ENCODE measurements around the gene STX4. TPM values are rescaled to one million over a fixed set of nuclear protein-coding genes. Genes with fewer than 3 reads are reported as not detected.

The STX4 gene
- polyA plus RNA-seq, 1 experiment, result 43.7 TPM

DNA sequence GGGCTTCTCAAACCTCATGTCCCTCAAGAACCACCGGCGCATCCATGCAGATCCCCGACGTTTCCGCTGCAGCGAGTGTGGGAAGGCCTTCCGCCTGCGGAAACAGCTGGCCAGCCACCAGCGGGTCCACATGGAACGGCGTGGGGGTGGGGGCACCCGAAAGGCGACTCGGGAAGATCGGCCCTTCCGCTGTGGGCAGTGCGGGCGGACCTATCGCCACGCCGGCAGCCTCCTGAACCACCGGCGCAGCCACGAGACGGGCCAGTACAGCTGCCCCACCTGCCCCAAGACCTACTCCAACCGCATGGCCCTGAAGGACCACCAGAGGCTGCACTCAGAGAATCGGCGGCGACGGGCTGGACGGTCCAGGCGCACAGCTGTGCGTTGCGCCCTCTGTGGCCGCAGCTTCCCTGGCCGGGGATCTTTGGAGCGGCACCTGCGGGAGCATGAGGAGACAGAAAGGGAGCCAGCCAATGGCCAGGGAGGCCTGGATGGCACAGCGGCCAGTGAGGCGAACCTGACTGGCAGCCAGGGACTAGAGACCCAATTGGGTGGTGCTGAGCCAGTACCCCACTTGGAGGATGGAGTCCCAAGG is 46.8 kb downstream of the STX4 start:
- no peak overlapping the region for H3K4me3 ChIP-seq (ENCODE audit: low read depth, low read length)
- no peaks in the 10 kb centered on the region for H3K27me3 ChIP-seq (ENCODE audit: control insufficient read depth, insufficient read depth, low read length)
- H3K27ac ChIP-seq (ENCODE audit: low read depth, low read length), result no peak overlapping the region
- DNase-seq (ENCODE audit: low read depth, low spot score), result no peak
- TF ChIP-seq, protein P1, sequence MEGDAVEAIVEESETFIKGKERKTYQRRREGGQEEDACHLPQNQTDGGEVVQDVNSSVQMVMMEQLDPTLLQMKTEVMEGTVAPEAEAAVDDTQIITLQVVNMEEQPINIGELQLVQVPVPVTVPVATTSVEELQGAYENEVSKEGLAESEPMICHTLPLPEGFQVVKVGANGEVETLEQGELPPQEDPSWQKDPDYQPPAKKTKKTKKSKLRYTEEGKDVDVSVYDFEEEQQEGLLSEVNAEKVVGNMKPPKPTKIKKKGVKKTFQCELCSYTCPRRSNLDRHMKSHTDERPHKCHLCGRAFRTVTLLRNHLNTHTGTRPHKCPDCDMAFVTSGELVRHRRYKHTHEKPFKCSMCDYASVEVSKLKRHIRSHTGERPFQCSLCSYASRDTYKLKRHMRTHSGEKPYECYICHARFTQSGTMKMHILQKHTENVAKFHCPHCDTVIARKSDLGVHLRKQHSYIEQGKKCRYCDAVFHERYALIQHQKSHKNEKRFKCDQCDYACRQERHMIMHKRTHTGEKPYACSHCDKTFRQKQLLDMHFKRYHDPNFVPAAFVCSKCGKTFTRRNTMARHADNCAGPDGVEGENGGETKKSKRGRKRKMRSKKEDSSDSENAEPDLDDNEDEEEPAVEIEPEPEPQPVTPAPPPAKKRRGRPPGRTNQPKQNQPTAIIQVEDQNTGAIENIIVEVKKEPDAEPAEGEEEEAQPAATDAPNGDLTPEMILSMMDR (IDR thresholded peaks at IDR 0.05; ENCODE audit: low read depth, low read length), result no peak
- no peaks in the 10 kb centered on the region; the same call in 1 of the 2 replicates for H3K9me3 ChIP-seq (ENCODE audit: control insufficient read depth, insufficient read depth, low read length)
- ChIA-PET POLR2A (no interaction called here), CTCF (no interaction called here)

DNA sequence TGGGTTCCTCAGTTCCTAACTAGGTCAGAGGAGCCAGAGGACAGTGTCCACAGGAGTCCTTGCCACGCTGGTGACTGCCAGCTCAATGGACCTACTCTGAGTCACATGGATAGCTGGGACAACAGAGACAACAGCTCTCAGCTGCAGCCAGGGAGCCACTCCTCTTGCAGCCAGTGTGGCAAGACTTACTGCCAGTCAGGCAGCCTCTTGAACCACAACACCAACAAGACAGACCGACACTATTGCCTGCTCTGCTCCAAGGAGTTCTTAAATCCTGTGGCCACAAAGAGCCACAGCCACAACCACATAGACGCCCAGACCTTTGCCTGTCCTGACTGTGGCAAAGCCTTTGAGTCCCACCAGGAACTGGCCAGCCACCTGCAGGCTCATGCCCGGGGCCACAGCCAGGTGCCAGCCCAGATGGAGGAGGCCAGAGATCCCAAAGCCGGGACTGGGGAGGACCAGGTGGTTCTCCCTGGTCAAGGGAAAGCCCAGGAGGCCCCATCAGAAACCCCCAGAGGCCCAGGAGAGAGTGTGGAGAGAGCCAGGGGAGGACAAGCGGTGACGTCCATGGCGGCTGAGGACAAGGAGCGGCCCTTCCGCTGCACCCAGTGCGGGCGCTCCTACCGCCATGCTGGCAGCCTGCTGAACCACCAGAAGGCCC is 47.5 kb downstream of the STX4 start:
- Histone ChIP-seq H3K27me3 (ENCODE audit: control insufficient read depth, insufficient read depth, low read length) (no peaks in the 10 kb centered on the region), H3K27ac (ENCODE audit: low read depth, low read length) (no peak overlapping the region), H3K4me3 (ENCODE audit: low read depth, low read length) (no peak overlapping the region), H3K9me3 (ENCODE audit: control insufficient read depth, insufficient read depth, low read length) (no peaks in the 10 kb centered on the region; the same call in 1 of the 2 replicates)
- DNase-seq (ENCODE audit: low read depth, low spot score), result no peak
- ChIA-PET CTCF (no interaction called here), POLR2A (no interaction called here)
- TF ChIP-seq, protein P1 (IDR thresholded peaks at IDR 0.05; ENCODE audit: low read depth, low read length), result no peak

DNA sequence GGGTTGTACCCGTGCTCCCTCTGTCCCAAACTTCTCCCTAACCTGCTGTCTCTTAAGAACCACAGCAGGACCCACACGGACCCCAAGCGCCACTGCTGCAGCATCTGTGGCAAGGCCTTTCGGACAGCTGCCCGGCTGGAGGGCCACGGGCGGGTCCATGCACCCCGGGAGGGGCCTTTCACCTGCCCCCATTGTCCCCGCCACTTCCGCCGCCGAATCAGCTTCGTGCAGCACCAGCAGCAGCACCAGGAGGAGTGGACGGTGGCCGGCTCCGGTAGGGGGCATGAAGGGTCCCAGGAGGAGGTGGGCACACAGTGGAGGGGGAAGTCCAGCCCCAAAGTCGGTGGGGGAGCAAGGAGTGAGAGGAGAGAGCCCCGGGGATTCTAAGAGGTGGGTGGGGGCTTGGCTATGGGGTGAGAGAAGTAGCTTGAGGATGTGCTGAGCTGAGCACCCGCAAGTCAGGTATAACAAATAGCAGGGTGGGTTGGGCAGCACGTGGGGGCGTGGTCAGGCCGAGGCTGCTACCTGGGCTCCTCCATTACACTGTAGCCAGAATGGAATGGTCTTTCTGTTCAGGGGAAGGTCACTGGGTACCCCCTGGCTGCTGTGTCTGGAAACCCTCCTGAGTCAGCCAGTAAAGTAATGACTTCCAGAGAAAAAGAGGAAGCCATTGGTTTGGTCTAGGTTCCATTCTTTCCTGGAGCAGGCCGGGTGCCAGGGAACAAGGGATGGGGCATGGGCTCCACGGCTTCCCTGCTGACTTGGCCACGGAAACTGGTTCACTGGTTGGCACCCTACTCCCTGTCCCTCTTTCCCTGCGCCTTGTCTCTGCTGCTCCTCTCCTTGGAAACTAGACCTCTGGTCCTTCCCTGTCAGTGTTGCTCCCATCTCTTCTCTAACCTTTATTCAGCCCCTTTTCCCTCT is 48.3 kb downstream of the STX4 start:
- ChIA-PET POLR2A (interaction anchor here (0.6 kb wide), 1 partner anchor 63 kb away, joined by 3 read pairs; no protein-coding TSS in a partner anchor), CTCF (no interaction called here)
- no peak overlapping the region for H3K27ac ChIP-seq (ENCODE audit: low read depth, low read length)
- no peak for DNase-seq (ENCODE audit: low read depth, low spot score)
- TF ChIP-seq, protein P1 (IDR thresholded peaks at IDR 0.05; ENCODE audit: low read depth, low read length), result no peak
- H3K9me3 ChIP-seq (ENCODE audit: control insufficient read depth, insufficient read depth, low read length), result no peaks in the 10 kb centered on the region; the same call in 1 of the 2 replicates
- no peaks in the 10 kb centered on the region for H3K27me3 ChIP-seq (ENCODE audit: control insufficient read depth, insufficient read depth, low read length)
- H3K4me3 ChIP-seq (ENCODE audit: low read depth, low read length), result no peak overlapping the region

GRCh38 chr16:31082368-31083045 is 49.1 kb downstream of the STX4 start:
- no peak overlapping the region for H3K4me3 ChIP-seq (ENCODE audit: low read depth, low read length)
- ChIA-PET CTCF (interaction anchor here (0.6 kb wide), 1 partner anchor 378 kb away, joined by 4 read pairs; no protein-coding TSS in a partner anchor), POLR2A (no interaction called here)
- H3K9me3 ChIP-seq (ENCODE audit: control insufficient read depth, insufficient read depth, low read length), result no peaks in the 10 kb centered on the region; the same call in 1 of the 2 replicates
- H3K27ac ChIP-seq (ENCODE audit: low read depth, low read length), result no peak overlapping the region
- no peak for DNase-seq (ENCODE audit: low read depth, low spot score)
- TF ChIP-seq, protein P1 (IDR thresholded peaks at IDR 0.05; ENCODE audit: low read depth, low read length), result no peak
- H3K27me3 ChIP-seq (ENCODE audit: control insufficient read depth, insufficient read depth, low read length), result no peaks in the 10 kb centered on the region

Measured in AG04450 (cell line).